SU-DHL-6 (cell line): ENCODE measurements around the gene MS4A6E.

ENCODE experiments used
- H2AFZ ChIP-seq: fragments of 200-600 bp; sonication (generic); 2 replicates; pipeline ENCODE4 v1.6.1; 2014; ENCODE audit warnings: low read depth, mild to moderate bottlenecking, moderate library complexity, mixed read lengths, antibody characterized with exemption, low read length; ENCODE audit not compliant: severe bottlenecking
- H3F3A ChIP-seq: fragments of 200-600 bp; shearing (Covaris generic); 2 replicates; pipeline ENCODE4 v1.6.0; 2016; ENCODE audit warnings: antibody characterized with exemption, mild to moderate bottlenecking; ENCODE audit not compliant: insufficient read depth
- H3K27ac ChIP-seq: fragments of 200-600 bp; sonication (generic); 2 replicates; pipeline ENCODE4 v1.5.1; 2016; ENCODE audit warnings: low read depth, mild to moderate bottlenecking, low read length, moderate library complexity, mixed read lengths
- H3K27me3 ChIP-seq: fragments of 200-600 bp; sonication (generic), shearing (Covaris generic); 2 replicates; pipeline ENCODE4 v1.6.0; 2014; ENCODE audit warnings: mild to moderate bottlenecking, low read length
- H3K36me3 ChIP-seq: fragments of 200-600 bp; sonication (generic); 2 replicates; pipeline ENCODE4 v1.6.1; 2014; ENCODE audit warnings: mild to moderate bottlenecking, low read length, mixed read lengths
- H3K4me2 ChIP-seq: fragments of 300-600, 200-600 bp; shearing (Covaris generic), sonication (generic); 2 replicates; pipeline ENCODE4 v1.6.0; 2014; ENCODE audit warnings: low read length, low read depth, mild to moderate bottlenecking; ENCODE audit not compliant: poor library complexity, severe bottlenecking
- H3K4me3 ChIP-seq: fragments of 200-600 bp; sonication (generic); 2 replicates; pipeline ENCODE4 v1.5.1; 2014; ENCODE audit warnings: antibody characterized with exemption, low read length, mild to moderate bottlenecking, mixed read lengths; ENCODE audit not compliant: insufficient read depth, poor library complexity, severe bottlenecking
- H3K79me2 ChIP-seq: fragments of 200-600 bp; sonication (generic); 2 replicates; pipeline ENCODE4 v1.6.1; 2014; ENCODE audit warnings: mild to moderate bottlenecking, low read length, moderate library complexity; ENCODE audit not compliant: insufficient read depth
- H3K9ac ChIP-seq: fragments of 200-600 bp; sonication (generic); 2 replicates; pipeline ENCODE4 v1.7.0; 2014; ENCODE audit warnings: mild to moderate bottlenecking, low read length
- H3K9me2 ChIP-seq: fragments of 200-600 bp; sonication (generic); replicated peaks from 2 replicates; pipeline ENCODE4 v1.6.1; 2014; ENCODE audit warnings: low read length; ENCODE audit not compliant: insufficient read depth
- H3K9me3 ChIP-seq: fragments of 200-600 bp; sonication (generic); 2 replicates; pipeline ENCODE4 v1.6.1; 2014; ENCODE audit warnings: low read length, mixed read lengths; ENCODE audit not compliant: insufficient read depth
- H4K20me1 ChIP-seq: fragments of 200-600 bp; sonication (generic); 2 replicates; pipeline ENCODE4 v1.6.1; 2014; ENCODE audit warnings: low read depth, mild to moderate bottlenecking, antibody characterized with exemption, low read length, moderate library complexity, mixed read lengths
- CTCF ChIP-seq: fragments of 200-600 bp; sonication (generic); IDR thresholded peaks from one replicate; pipeline ENCODE4 v1.5.1; 2017; ENCODE audit warnings: antibody characterized with exemption, mild to moderate bottlenecking, low read length, moderate library complexity; ENCODE audit not compliant: insufficient read depth, poor library complexity, severe bottlenecking
- EZH2phosphoT487 ChIP-seq: fragments of 200-600 bp; sonication (generic), shearing (Covaris generic); conservative IDR thresholded peaks from 2 replicates; pipeline ENCODE4 v1.6.1; 2018; ENCODE audit warnings: mild to moderate bottlenecking, antibody characterized with exemption, low read length, moderate library complexity, mixed read lengths

Gene MS4A6E

GRCh38 chr11:60307507-60308195 is 19.4 kb upstream of the MS4A6E start:
- Histone ChIP-seq H3K9me2 (no peaks in the 10 kb centered on the region), H4K20me1 (no peaks in the 10 kb centered on the region), H3K79me2 (no peaks in the 10 kb centered on the region), H3K4me3 (no peak overlapping the region), H3K9ac (no peak overlapping the region), H3K4me2 (no peak overlapping the region), H3F3A (no peaks in the 10 kb centered on the region), H3K9me3 (no peaks in the 10 kb centered on the region), H2AFZ (no peak overlapping the region), H3K27ac (no peak overlapping the region), H3K27me3 (no peaks in the 10 kb centered on the region), H3K36me3 (no peaks in the 10 kb centered on the region)
- TF ChIP-seq CTCF, result no peak
- TF ChIP-seq EZH2phosphoT487, result no peak

- no peaks in the 10 kb centered on the region for H3F3A ChIP-seq
- H3K9ac ChIP-seq, result no peak overlapping the region
- H3K4me2 ChIP-seq, result no peak overlapping the region
- H3K9me2 ChIP-seq, result no peaks in the 10 kb centered on the region
- H3K36me3 ChIP-seq, result no peaks in the 10 kb centered on the region
- no peaks in the 10 kb centered on the region for H3K9me3 ChIP-seq
- no peaks in the 10 kb centered on the region for H4K20me1 ChIP-seq
- no peak for TF ChIP-seq EZH2phosphoT487
- TF ChIP-seq CTCF, result no peak
- H3K27ac ChIP-seq, result no peak overlapping the region
- H2AFZ ChIP-seq, result no peak overlapping the region
- no peaks in the 10 kb centered on the region for H3K27me3 ChIP-seq
- no peaks in the 10 kb centered on the region for H3K79me2 ChIP-seq
- H3K4me3 ChIP-seq, result no peak overlapping the region
Measured at GRCh38 chr11:60310407-60310998, 16.6 kb upstream of the MS4A6E start.

- Histone ChIP-seq H3K4me2 (no peak overlapping the region), H3K9me2 (no peaks in the 10 kb centered on the region), H3K9me3 (no peaks in the 10 kb centered on the region), H2AFZ (no peak overlapping the region), H3K27me3 (no peaks in the 10 kb centered on the region), H3K9ac (no peak overlapping the region), H3K27ac (no peak overlapping the region), H3K36me3 (no peaks in the 10 kb centered on the region), H3K79me2 (no peaks in the 10 kb centered on the region), H3K4me3 (no peak overlapping the region), H4K20me1 (no peaks in the 10 kb centered on the region), H3F3A (no peaks in the 10 kb centered on the region)
- no peak for TF ChIP-seq CTCF
- TF ChIP-seq EZH2phosphoT487, result no peak
Measured at GRCh38 chr11:60314635-60315321, 12.3 kb upstream of the MS4A6E start.
